RPMI8226 (cell line): ENCODE results near the gene TLL1.

Experiments used
- DNase-seq: peaks from one replicate; pipeline ENCODE4 v3.0.0-alpha.2; 2015

TLL1 gene

DNA sequence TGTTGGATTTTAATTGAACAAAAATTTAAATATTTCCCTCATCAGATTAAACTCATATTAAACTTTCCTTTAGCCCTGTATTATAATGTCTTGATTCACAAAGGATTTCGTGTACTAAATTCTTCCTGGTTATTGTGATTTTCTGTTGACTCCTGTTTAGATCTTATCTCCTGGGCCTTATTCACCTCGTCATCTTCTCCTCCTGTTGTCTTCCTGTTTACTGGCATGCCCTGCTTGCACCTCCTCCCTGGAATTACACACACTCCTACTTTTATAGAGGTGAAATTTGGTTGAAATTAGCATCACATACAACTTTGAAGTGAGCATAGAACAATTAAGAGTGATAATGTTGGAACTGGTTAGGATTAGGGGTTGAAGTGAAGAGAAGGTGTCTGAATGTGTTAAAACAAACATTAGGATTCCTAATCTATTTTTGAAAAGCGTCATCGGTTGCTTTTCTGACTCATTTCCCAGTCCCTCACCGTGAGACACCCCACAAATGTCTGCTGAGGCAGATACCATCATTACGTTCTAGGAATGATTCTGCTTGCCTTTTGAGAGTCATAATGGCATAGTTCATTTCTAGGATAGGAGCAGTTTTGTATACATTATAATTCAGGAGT, 32.5 kb downstream of the TLL1 start:
- no peak for DNase-seq

DNA sequence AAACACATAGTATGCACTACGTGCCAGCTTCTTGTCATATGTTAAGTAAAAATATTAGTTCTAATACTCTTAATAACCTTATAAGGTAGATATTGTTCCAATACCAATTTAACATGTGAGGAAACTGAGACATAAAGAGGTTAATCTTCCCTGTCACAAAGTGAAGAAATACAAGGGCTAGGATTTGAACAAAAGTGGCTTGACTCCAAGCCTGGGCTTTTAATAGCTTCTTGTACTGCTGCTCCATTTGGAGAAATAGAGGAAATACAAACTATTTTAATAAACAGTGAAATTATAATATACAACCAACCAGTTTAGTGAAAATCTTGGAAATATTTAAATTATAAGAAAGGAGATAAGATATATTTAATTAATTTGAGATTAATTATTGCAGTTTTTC, 33.2 kb downstream of the TLL1 start:
- DNase-seq, result no peak

DNA sequence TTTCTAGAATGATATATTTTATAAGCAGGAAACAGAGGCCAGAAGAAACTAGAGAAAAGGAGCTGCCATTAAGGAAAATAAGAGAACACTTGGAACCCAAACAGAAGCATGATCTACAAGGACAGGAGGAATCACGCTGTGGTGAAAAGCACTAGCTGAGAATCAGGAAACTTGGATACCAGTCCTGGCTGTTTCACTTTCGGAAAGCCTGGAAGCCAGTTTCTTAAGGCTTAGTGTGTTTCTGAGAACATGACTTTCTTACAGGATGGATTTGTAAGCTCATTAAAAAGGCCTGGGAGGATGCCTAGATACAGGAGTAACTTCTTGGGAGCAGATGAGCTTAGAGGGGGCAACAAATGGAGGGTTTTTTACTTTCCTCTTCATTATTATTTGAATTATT, 36.9 kb downstream of the TLL1 start:
- no peak for DNase-seq

DNA sequence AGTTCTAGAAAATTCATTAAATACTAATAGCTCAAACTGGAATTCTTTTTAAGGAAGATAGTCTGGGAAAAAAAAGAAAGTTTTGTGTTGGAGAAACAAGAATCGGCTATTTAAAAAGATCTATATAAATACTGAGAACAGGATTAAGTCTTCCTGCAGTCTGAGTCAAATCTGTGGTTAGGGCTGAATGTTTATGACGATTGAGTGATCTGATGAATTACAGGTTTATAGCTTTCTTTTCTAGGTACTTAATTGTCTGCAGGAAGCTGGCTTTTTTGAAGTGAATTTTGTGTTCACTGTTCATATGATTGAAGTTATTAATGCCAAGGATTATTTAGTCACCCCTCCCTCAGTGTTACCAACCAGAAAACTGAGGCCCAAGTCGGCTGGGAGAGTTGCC, 42.2 kb downstream of the TLL1 start:
- DNase-seq, result no peak

DNA sequence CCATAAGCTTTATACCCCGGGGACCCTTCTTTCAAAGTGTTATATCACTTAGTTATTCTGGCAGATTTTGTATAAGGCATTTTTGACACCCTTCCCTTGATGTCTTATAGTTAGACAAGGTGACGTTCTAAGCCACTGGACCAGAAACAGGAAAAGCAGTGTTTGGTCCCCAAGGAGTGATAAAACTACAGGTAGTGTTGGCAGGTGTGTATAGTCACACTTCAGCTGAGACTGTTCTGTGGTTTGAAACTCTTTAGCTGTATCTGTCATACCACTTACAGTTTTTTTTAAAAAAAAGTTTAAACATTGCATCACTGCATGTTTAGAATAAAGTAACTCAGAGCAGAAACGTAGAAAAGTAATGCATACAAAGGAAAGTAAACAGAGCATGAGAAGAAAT, 48.5 kb downstream of the TLL1 start:
- no peak for DNase-seq

DNA sequence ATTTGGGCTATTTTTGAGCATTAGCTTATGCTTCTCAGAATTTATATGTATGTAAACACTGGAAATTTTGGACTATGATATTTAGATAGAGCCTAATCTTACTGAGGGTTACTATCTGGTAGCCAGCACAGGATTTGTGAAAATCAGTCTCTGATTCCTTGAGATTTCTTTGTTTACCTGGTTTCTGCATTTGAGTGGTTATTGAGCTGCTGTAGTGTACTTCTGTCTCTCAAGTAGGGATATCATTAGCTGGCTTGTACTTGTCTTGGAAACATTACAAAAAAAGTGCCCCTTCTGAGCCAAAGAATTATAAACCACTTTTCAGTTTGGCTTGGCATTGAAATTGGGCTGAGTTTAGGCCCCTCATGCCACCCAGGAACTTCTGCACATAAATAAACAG, 49.7 kb downstream of the TLL1 start:
- DNase-seq, result no peak

DNA sequence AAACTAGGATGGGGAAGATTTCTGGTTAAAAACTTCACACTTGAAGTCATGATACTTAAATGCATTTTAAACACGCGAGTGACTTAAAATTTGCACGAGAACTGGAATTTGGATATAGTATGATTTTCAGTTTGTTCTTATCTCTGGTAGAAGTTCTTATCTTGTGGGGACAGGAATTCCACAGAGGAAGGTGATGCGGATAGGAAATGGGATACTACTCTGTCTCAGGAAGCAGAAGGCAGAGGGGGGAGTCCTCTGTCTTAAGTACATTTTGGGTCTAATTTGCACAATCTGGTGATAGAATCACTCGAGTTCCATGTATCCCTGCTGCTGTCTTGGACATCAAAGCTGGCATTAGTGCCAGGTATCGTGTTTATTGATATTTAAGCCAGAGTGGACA, 53.3 kb downstream of the TLL1 start:
- no peak for DNase-seq

DNA sequence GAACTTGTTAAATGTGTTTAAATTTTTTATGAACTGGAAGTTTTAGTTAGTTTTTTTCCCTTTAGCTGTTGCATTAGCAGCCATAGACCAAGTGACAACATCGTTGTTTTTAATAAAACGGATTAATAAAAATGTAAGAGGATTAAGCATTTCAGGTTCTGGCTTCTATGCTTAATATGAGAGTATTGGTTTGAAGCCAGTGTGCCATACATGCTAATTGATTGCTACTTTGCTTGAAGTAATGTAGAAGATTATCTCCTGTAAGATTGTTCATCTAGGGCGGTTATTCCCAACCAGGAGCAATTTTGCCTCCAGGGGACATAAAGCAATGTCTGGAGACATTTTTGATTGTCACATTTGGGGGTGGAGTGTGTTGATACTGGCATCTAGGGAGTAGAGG, 54.3 kb downstream of the TLL1 start:
- no peak for DNase-seq

DNA sequence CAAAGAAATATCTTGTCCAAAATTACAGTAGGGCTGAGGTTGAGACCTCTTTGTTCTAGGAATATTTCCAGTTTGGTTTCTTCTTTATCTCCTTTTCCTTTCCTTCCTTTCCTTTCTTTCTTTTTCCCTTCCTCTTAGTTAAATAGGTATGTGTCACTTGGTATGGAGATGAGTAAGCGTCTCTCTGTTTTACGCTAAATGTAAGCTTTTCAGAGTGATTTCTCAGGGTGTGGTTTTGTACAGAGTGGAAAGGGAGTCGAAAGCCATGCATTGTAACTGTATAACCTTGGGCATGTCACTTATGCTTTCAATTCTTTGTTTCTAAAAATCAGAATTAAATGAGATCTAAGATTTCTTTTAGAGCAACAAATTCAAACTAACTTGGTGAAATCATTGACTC, 54.8 kb downstream of the TLL1 start:
- DNase-seq, result no peak

DNA sequence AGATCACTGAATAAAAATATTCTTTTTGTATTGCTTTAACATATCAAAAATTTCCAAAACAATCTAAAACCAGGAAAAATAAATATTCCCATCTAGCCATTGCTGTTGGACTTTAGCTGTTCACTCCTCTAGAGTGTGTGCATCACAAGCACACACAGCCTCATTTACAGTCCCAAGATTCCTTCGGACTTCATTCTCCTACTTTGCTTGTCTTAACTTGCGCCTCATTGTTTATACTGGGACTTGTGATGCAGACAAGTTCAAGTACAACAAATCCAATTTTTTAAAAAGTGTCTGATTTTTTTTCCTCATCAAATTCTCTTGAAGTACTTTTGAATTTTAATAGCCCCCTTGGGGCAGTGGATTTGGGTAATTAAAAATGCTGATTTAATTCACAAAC, 55.6 kb downstream of the TLL1 start:
- DNase-seq, result no peak

DNA sequence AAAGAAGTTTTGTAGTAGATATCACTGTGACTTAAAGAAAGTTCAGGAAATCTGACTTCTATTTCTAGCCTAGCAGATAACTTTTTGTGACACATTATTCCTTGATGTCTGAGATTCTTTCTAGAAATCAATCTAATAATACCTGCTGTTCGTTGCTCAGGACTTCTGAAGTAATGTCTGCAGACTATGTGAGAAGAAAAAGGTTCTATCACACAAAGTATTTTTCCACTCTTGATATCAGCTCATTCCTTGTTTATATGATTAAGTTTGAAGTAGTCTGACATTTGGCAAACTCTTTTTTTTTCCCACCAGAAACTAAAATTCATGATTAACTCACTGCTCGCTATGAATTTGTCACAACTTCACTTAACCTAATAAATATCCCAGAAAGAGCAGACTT, 56.6 kb downstream of the TLL1 start:
- DNase-seq, result no peak

DNA sequence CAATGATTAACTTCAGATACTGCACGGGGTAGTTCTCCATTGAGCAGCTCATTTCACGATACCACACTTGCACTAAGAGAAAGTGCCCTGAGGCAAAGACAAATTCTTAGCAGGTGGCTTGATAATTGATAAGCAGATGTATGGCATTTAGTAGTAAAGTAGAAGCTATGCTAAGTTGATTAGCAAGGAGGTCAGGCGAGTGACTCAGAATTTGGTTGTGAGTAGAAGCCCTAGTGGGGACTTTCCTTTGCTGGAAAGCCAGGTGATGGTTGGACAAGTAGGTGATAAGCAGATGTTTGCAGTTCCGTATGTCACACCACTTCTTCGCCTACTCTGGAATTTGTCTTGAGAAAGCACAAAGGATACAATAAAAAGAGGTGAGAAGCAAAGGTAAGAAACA, 58.7 kb downstream of the TLL1 start:
- no peak for DNase-seq

DNA sequence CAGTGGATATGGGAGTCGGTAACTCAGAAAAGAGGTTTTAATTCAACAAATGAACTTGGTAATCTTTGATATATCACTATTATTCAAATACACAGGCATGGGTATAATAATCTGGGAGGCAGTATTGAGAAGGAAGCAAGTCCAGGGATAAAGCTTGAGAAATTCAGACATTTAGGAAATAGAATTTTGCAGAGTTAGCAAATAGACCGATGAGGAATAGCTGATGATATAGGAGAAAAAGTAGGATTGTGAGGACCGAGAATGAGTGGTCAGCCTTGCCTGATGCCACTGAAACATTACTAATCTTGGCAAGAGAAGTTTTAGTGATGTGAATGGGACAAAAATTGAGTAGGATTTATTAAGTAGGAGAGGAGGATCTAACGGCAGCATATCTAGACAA, 71.9 kb downstream of the TLL1 start:
- DNase-seq, result no peak

DNA sequence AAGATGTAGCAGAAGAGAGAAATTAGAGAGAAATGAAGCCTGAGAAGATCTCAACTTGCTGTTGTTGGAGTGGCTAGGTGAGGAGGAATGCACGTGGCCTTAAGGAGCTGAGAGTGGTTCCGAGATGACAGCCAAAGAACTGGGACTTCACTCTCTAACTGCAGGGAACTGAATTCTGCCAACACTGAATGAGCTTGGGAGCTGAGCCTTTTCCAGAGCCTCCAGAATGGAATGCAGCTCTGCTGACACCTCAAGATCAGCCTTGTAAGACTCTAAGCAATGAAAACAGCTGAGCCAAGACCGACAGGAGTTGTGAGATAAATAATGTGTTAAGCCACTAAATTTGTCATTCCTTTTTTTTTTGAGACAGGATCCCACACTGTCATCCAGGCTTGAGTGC, 73.0 kb downstream of the TLL1 start:
- no peak for DNase-seq

DNA sequence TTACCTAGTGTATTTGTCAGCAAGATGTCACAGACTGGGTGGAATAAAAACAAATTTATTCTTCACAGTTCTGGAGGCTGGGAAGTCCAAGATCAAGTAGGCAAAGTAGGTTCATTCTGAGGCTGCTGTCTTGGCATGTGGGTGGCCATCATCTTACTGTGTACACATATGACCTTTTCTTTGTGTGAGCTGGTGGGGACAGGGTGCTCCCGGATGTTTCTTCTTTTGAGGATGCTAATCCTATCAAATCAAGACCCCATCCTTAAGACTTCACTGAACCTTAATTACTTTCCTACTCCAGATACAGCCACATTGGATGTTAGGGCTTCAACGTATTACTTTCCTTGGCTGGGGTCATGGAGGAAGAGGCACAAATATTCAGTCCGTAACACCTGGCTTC, 74.0 kb downstream of the TLL1 start:
- DNase-seq, result no peak

DNA sequence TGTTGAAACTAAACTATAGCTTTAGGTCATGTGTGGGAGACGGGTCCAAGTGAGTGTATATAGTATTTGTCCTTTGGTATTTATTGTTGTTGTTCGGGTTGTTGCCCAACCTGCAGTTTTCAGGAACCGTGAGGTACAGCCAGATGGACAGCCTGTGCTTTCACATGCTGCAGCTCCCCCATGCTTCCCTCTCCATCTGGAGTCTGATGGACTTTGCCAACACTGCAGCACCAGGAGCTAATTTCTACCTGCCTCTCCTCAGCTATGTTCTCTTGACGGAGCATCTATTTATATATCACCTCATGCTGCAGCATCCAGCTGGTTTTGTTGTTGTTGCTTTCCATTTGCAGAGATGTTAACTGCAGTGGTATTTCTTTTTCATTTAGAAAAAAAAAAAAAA, 80.1 kb downstream of the TLL1 start:
- no peak for DNase-seq

DNA sequence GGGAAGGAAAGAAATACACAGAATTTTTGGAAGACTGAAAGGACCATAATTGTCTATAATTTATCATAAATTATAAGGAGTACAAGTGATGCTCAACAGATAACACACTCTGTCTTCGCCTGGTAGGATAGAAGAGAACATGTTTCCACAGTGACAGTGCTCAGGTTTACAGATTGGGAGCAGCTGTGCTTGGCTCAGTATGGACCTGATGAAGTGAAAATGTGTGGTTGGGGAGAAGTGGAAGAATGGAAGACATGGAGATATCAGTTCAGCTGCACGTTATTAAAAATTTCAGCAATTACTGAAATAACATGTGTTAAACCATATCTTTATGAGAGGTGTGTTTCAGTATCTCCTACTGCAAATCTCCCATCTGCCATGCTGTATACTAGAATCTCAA, 90.6 kb downstream of the TLL1 start:
- no peak for DNase-seq

DNA sequence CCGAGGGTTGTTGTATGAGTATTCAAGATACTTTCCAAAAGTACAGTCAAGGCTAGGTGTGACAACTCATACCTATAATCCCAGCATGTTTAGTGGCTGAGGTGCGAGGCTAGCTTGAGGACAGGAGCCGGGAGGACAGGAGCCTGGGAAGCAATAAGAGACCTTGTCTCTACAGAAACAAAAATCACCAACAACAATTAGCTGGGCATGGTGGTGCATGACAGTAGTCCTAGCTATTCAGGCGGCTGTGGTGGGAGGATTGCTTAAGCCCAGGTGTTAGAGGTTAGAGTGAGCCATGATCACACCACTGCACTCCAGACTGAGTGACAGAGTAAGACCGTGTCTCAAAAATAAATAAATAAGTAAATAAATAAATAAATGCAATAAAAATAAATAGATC, 91.6 kb downstream of the TLL1 start:
- DNase-seq, result no peak

DNA sequence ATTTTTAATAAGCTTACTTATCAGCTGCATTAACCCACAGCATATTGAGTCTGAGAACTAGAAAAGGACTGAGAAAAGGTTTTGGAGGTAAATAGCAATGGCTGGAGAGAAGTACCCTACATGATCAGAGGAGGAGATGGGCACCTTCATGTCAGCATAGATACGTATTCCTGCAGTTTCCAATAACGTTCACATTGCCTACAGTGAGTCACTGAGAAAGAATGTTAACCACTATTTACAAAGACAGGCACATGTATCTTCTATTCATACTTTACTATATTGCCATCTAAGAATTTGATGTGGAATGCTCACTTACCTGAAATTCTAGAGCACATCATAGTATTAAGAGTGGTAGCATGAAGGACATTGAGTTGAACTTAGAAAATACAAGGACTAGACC, 92.5 kb downstream of the TLL1 start:
- DNase-seq, result no peak

DNA sequence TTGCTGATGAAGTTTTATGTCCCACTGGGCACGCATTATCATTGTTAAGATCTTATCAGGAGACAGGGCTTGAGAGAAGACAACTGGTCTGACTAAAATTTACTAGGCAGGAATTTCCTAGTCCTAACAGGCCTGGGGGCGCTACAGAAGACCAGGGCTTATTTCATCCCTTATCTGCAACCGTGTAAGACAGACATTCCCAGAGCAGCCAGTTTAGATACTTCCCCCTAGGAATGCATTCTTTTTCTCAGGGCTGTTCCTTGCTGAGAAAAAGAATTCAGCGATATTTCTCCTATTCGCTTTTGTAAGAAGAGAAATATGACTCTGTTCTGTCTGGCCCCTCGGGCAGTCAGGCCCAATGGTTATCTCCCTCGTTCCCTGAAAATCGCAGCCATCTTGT, 93.8 kb downstream of the TLL1 start:
- DNase-seq, result no peak

DNA sequence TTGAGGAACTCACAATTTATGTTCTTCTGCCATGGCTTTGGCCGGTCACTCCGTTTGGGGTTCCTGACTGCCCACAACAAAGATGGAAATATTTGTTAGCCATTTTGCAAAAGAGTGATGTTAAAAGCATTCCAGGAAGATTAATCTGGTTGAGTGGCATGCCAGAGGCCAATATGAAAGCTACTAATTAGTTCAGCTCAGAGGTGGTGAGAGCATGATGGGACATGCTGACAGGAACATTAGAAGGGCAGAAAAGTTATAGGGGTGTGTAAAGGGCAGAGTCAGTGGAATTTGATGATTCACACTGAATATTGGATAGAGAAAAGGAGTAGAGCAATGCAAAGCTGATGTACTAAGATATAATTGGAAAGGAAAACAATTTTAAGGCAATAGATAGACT, 94.4 kb downstream of the TLL1 start:
- DNase-seq, result no peak

DNA sequence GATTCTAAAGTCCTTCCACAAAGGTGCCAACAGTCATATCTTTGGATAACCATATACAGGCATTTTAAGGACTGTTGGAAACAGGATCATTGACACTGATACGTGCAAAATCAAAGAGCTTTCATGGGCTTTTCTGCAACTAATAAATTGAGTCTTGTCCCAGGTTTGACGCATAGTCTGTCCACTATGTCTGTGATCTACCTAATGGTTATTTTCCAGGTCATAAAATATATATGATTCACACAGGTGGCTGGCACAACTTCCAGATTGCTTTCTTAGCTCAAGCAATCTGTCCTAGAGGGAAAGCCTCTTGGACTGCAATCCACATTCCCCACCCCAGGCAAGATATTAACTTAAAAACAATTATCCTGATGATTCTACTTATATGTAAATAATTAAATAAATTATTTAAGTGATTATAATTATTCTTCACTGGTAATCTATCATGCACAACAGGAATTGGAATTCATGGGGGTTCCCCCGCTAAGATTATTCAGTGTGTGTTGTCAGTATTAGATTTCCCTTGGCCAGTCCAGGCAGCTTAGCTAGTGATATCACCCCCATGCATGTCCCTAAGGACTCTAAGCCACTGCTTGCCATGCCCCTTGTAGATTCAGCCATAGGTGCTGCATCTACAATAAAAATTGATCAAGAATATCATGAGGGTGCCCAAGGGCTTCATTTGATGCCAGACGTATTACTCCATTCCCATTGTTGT, 97.8 kb downstream of the TLL1 start:
- no peak for DNase-seq

DNA sequence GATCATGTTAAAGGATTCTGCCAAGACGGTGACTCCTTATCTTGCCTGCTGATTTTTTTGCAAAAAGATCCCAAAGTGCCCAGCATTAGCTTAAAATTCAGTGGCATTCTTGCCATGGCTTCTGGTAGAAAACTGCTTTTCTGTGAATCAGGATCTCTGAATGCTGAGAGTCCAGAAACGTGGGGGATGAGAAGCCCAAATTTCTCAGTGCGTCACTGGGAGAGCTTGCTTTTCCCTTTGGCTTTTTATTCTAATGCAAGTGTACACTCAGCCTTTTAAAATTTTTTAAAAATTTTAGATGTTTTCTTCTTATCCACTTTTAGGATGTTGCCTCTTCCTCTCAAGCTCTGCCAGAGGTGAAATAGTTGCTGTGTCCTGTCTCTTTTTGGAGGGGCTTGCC, 98.4 kb downstream of the TLL1 start:
- DNase-seq, result no peak

DNA sequence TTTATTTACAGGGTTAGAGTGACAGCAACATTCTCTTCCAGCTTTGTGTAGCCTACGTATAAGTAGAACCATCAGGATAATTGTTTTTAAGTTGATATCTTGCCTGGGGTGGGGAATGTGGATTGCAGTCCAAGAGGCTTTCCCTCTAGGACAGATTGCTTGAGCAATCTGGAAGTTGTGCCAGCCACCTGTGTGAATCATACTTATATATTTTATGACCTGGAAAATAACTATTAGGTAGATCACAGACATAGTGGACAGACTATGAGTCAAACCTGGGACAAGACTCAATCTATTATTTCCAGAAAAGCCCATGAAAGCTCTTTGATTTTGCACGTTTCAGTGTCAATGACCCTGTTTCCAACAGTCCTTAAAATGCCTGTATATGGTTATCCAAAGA, 98.9 kb downstream of the TLL1 start:
- DNase-seq, result no peak

DNA sequence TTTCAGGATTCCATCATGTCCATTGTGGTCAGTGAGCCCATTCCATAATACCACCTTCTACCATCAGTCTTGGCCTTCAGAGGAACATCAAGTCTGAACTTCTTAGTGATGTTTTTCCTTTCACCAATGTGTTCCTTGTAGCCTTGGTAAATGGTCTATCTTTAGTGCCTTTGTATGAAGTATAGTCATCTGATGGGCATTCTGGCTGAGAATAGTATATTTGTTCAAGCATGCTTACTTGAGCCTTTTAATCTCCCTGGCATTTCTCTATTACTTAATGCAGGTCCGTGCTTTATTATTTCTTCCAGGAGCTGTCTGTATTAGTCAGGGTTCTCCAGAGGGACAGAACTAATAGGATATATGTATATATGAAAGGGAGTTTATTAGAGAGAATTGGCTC, 99.7 kb downstream of the TLL1 start:
- DNase-seq, result no peak
